GM23338 (cell line): Measurements from ENCODE around the gene BANK1. TPM values are rescaled to one million over a fixed set of nuclear protein-coding genes. Genes with fewer than 3 reads are reported as not detected.

Experiments used
- ATAC-seq: fragments of 200-7000 bp; cut with Tn5 transposase; 3 replicates; pipeline ENCODE4 v1.9.1; 2020
- DNase-seq: peaks from one replicate; pipeline ENCODE4 v3.0.0-alpha.2; 2015; ENCODE audit warnings: low spot score
- H2AFZ ChIP-seq: fragments of 200-600 bp; sonication (generic); 2 replicates; pipeline ENCODE4 v1.8.0; 2016; ENCODE audit warnings: antibody characterized with exemption, mild to moderate bottlenecking, moderate library complexity
- H3F3A ChIP-seq: fragments of 200-600 bp; sonication (generic); replicated peaks from 2 replicates; pipeline ENCODE4 v1.8.0; 2017; ENCODE audit warnings: antibody characterized with exemption, mixed run types, low read depth
- H3K27ac ChIP-seq: fragments of 200-600 bp; sonication (generic); 2 replicates; pipeline ENCODE4 v1.6.1; 2016; ENCODE audit warnings: low read depth
- H3K27me3 ChIP-seq: fragments of 200-600 bp; sonication (generic); 2 replicates; pipeline ENCODE4 v1.8.0; 2016; ENCODE audit warnings: mild to moderate bottlenecking, mixed run types, moderate library complexity; ENCODE audit not compliant: insufficient read depth
- H3K36me3 ChIP-seq: fragments of 200-600 bp; sonication (generic); 2 replicates; pipeline ENCODE4 v1.8.0; 2016; ENCODE audit warnings: mild to moderate bottlenecking; ENCODE audit not compliant: insufficient read depth
- H3K4me1 ChIP-seq: fragments of 200-600 bp; sonication (generic); 2 replicates; pipeline ENCODE4 v1.8.0; 2016; ENCODE audit warnings: mild to moderate bottlenecking, moderate library complexity; ENCODE audit not compliant: insufficient read depth
- H3K4me2 ChIP-seq: fragments of 200-600 bp; sonication (generic); 2 replicates; pipeline ENCODE4 v1.7.1; 2017; ENCODE audit warnings: mixed run types
- H3K4me3 ChIP-seq: fragments of 200-600 bp; sonication (generic); 2 replicates; pipeline ENCODE4 v1.6.1; 2016; ENCODE audit warnings: mixed run types
- H3K79me2 ChIP-seq: fragments of 200-600 bp; sonication (generic); replicated peaks from 2 replicates; pipeline ENCODE4 v1.8.0; 2017; ENCODE audit warnings: mild to moderate bottlenecking; ENCODE audit not compliant: insufficient read depth
- H3K9me2 ChIP-seq: fragments of 200-600 bp; sonication (generic); 2 replicates; pipeline ENCODE4 v1.8.0; 2017; ENCODE audit not compliant: insufficient read depth
- H4K20me1 ChIP-seq: fragments of 200-600 bp; sonication (generic); replicated peaks from 2 replicates; pipeline ENCODE4 v1.8.0; 2017; ENCODE audit warnings: mild to moderate bottlenecking; ENCODE audit not compliant: insufficient read depth
- H3K27ac Mint-ChIP-seq: 2 replicates; pipeline ENCODE4 v1.8.0; 2020; ENCODE audit warnings: inconsistent platforms, mild to moderate bottlenecking, moderate library complexity, mixed read lengths
- H3K27me3 Mint-ChIP-seq: 3 replicates; pipeline ENCODE4 v1.8.0; 2022; ENCODE audit warnings: low read depth, mild to moderate bottlenecking, moderate library complexity, mixed read lengths, inconsistent platforms; ENCODE audit not compliant: insufficient read depth, poor library complexity
- H3K36me3 Mint-ChIP-seq: 3 replicates; pipeline ENCODE4 v1.8.0; 2021; ENCODE audit warnings: low read depth, mild to moderate bottlenecking, inconsistent platforms, moderate library complexity, mixed read lengths
- H3K4me1 Mint-ChIP-seq: 3 replicates; pipeline ENCODE4 v1.8.0; 2020; ENCODE audit warnings: mild to moderate bottlenecking, inconsistent platforms, mixed read lengths
- H3K4me3 Mint-ChIP-seq: 3 replicates; pipeline ENCODE4 v1.8.0; 2021; ENCODE audit warnings: moderate library complexity, mild to moderate bottlenecking, inconsistent platforms, mixed read lengths
- H3K9me3 Mint-ChIP-seq: 3 replicates; pipeline ENCODE4 v1.8.0; 2020; ENCODE audit warnings: moderate library complexity, mild to moderate bottlenecking, inconsistent platforms, mixed read lengths
- CREB1 ChIP-seq: fragments of 250-450 bp; sonication (Bioruptor Pico); IDR thresholded peaks from 2 replicates; pipeline ENCODE4 v1.5.0; 2020; ENCODE audit warnings: low read depth, mild to moderate bottlenecking, moderate library complexity
- ETS1 ChIP-seq: IDR thresholded peaks from 2 replicates; pipeline ENCODE4 v1.6.1; 2016; ENCODE audit warnings: antibody characterized with exemption
- EZH2 ChIP-seq: fragments of 200-600 bp; sonication (generic); IDR thresholded peaks from one replicate; pipeline ENCODE4 v1.8.0; 2017; ENCODE audit warnings: antibody characterized with exemption, mild to moderate bottlenecking, low read depth; ENCODE audit not compliant: unreplicated experiment
- EZH2phosphoT487 ChIP-seq: fragments of 200-600 bp; sonication (generic); IDR thresholded peaks from one replicate; pipeline ENCODE4 v1.8.1; 2018; ENCODE audit warnings: antibody characterized with exemption; ENCODE audit not compliant: unreplicated experiment
- JUNB ChIP-seq: IDR thresholded peaks from one replicate; pipeline ENCODE4 v1.6.1; 2016; ENCODE audit warnings: antibody characterized with exemption; ENCODE audit not compliant: unreplicated experiment
- NANOG ChIP-seq: IDR thresholded peaks from 2 replicates; pipeline ENCODE4 v1.6.1; 2016; ENCODE audit warnings: antibody characterized with exemption, borderline replicate concordance
- POLR2AphosphoS5 ChIP-seq: IDR thresholded peaks from 2 replicates; pipeline ENCODE4 v1.6.1; 2016; ENCODE audit warnings: antibody characterized with exemption, low read depth
- REST ChIP-seq: IDR thresholded peaks from one replicate; pipeline ENCODE4 v1.6.1; 2018; ENCODE audit warnings: antibody characterized with exemption; ENCODE audit not compliant: unreplicated experiment
- ZNF114 ChIP-seq: fragments of 250-450 bp; sonication (Bioruptor Pico); IDR thresholded peaks from 2 replicates; pipeline ENCODE4 v1.5.0; 2020; ENCODE audit warnings: mild to moderate bottlenecking, moderate library complexity
- ZNF331 ChIP-seq: fragments of 250-450 bp; sonication (Bioruptor Pico); IDR thresholded peaks from 2 replicates; pipeline ENCODE4 v1.5.0; 2020; ENCODE audit warnings: low read depth, mild to moderate bottlenecking, moderate library complexity
- ZNF462 ChIP-seq: fragments of 250-450 bp; sonication (Bioruptor Pico); IDR thresholded peaks from 2 replicates; pipeline ENCODE4 v1.5.0; 2020; ENCODE audit warnings: mild to moderate bottlenecking, moderate library complexity
- polyA plus RNA-seq: library from polyadenylated mRNA; unstranded; fragments of >200 nt; fragmentation: Nextera tagmentation; extraction: Ambion mirVana; gene quantifications from 2 replicates; pipeline ENCODE4 v1.2.1, GENCODE V29; 2016
- total RNA-seq: library from RNA; depleted of rRNA; stranded (reverse); fragments of >200 nt; shearing (Covaris generic); gene quantifications from 2 replicates; pipeline ENCODE4 v1.2.3, GENCODE V29; 2014

Gene BANK1
- total and polyA plus RNA-seq, 2 experiments from 2014 or later: 0.86 to 0.87 TPM

GRCh38 chr4:102057122-102057521, 266.6 kb downstream of the BANK1 start (continued):
- TF ChIP-seq ZNF462 (CRISPR knock-in tag): no peak
- no peak for TF ChIP-seq POLR2AphosphoS5
- no peak for TF ChIP-seq ZNF114 (CRISPR knock-in tag)
- TF ChIP-seq CREB1: no peak
- no peak for TF ChIP-seq JUNB
- no peak for TF ChIP-seq ZNF331
- TF ChIP-seq NANOG: no peak
- no peak for TF ChIP-seq EZH2
- TF ChIP-seq EZH2phosphoT487: no peak

GRCh38 chr4:102061133-102061532, 270.6 kb downstream of the BANK1 start:
- Histone ChIP-seq H3K27me3 (no peaks in the 10 kb centered on the region), H3K4me2 (no peak overlapping the region), H3K4me1 (no peaks in the 10 kb centered on the region), H3K79me2 (no peaks in the 10 kb centered on the region), H3K27ac (no peak overlapping the region), H2AFZ (no peak overlapping the region), H3K4me3 (no peak overlapping the region), H3K36me3 (no peaks in the 10 kb centered on the region), H3K9me2 (no peaks in the 10 kb centered on the region), H3F3A (no peaks in the 10 kb centered on the region), H4K20me1 (no peaks in the 10 kb centered on the region)
- Mint-ChIP-seq H3K27me3 (no peaks in the 10 kb centered on the region), H3K9me3 (no peaks in the 10 kb centered on the region), H3K4me1 (no peaks in the 10 kb centered on the region), H3K36me3 (no peaks in the 10 kb centered on the region), H3K4me3 (no peak overlapping the region), H3K27ac (no peak overlapping the region)
- ATAC-seq: no peak
- DNase-seq: no peak
- TF ChIP-seq ETS1 (no peak), EZH2phosphoT487 (no peak), REST (no peak), EZH2 (no peak), ZNF114 (CRISPR knock-in tag) (no peak)
